SK-N-SH (cell line): ENCODE results near the gene A2M. TPM values are rescaled to one million over a fixed set of nuclear protein-coding genes. Genes with fewer than 3 reads are reported as not detected.

Source experiments
- CTCF ChIA-PET: fragments of 300-600, 350-600 bp; formaldehyde crosslinking; extraction: SDS; loops from one replicate; lab custom pipeline; 2021; lab: Yijun Ruan, JAX
- POLR2A ChIA-PET: fragments of 350-600 bp; sonication (Branson Sonifier 250); formaldehyde crosslinking; extraction: SDS; loops from one replicate; lab custom pipeline; 2020; ENCODE audit warnings: antibody characterized with exemption, inconsistent platforms; lab: Yijun Ruan, JAX
- DNase-seq: peaks from one replicate; pipeline ENCODE4 v3.0.0; 2012
- H2AFZ ChIP-seq: fragments of 200-600 bp; sonication (generic); 2 replicates; pipeline ENCODE4 v1.8.1; 2016; ENCODE audit warnings: antibody characterized with exemption, mild to moderate bottlenecking, low read depth
- H3F3A ChIP-seq: fragments of 200-600 bp; sonication (generic); replicated peaks from 2 replicates; pipeline ENCODE3; 2016; ENCODE audit warnings: antibody characterized with exemption, mild to moderate bottlenecking; ENCODE audit not compliant: insufficient read depth
- H3K27ac ChIP-seq, 2 experiments: fragments of 200-500 bp in 1 of 2; fragments of 200-600 bp in 1 of 2; sonication (Bioruptor generic) in 1 of 2; sonication (generic), shearing (Covaris generic) in 1 of 2; 2 replicates each; pipeline versions ENCODE4 v1.5.1 to v1.6.1; 2014 to 2016; ENCODE audit warnings: low read depth in 2 of 2, inconsistent platforms in 1 of 2, low read length in 1 of 2, mild to moderate bottlenecking in 1 of 2, mixed read lengths in 1 of 2
- H3K27me3 ChIP-seq: fragments of 200-600 bp; sonication (generic), shearing (Covaris generic); 2 replicates; pipeline ENCODE4 v1.6.1; 2016; ENCODE audit warnings: mixed run types; ENCODE audit not compliant: insufficient read depth
- H3K36me3 ChIP-seq, 2 experiments: fragments of 200-500 bp in 1 of 2; fragments of 200-600 bp in 1 of 2; sonication (Bioruptor generic) in 1 of 2; sonication (generic) in 1 of 2; replicated peaks in 1 of 2; 2 replicates each; pipeline versions ENCODE3 to v1.5.1; 2014 to 2016; ENCODE audit warnings: low read length in 1 of 2, mild to moderate bottlenecking in 1 of 2; ENCODE audit not compliant: insufficient read depth in 2 of 2, control insufficient read depth in 1 of 2
- H3K4me1 ChIP-seq, 2 experiments: fragments of 200-500 bp in 1 of 2; fragments of 200-600 bp in 1 of 2; sonication (Bioruptor generic) in 1 of 2; sonication (generic), shearing (Covaris generic) in 1 of 2; 2 replicates each; pipeline versions ENCODE4 v1.5.1 to v1.6.1; 2014 to 2016; ENCODE audit warnings: low read depth in 1 of 2, low read length in 1 of 2, mixed run types in 1 of 2; ENCODE audit not compliant: insufficient read depth in 2 of 2, control insufficient read depth in 1 of 2
- H3K4me2 ChIP-seq: fragments of 200-600 bp; sonication (generic), shearing (Covaris generic); 2 replicates; pipeline ENCODE4 v1.6.1; 2017; ENCODE audit warnings: mixed run types
- H3K4me3 ChIP-seq, 2 experiments: fragments of 200-500 bp in 1 of 2; fragments of 200-600 bp in 1 of 2; sonication (Bioruptor generic) in 1 of 2; sonication (generic), shearing (Covaris generic) in 1 of 2; 2 replicates each; pipeline versions ENCODE4 v1.5.1 to v1.8.1; 2014 to 2016; ENCODE audit warnings: low read depth in 2 of 2, inconsistent platforms in 1 of 2, low read length in 1 of 2, mild to moderate bottlenecking in 1 of 2, mixed read lengths in 1 of 2, moderate library complexity in 1 of 2
- H3K79me2 ChIP-seq: fragments of 200-600 bp; sonication (generic); 2 replicates; pipeline ENCODE4 v1.8.1; 2017; ENCODE audit warnings: mild to moderate bottlenecking; ENCODE audit not compliant: insufficient read depth
- H3K9ac ChIP-seq: fragments of 200-600 bp; sonication (generic); 2 replicates; pipeline ENCODE4 v1.6.1; 2017; ENCODE audit warnings: mixed run types
- H3K9me2 ChIP-seq: fragments of 200-600 bp; sonication (generic); 2 replicates; pipeline ENCODE4 v1.6.1; 2017; ENCODE audit warnings: mixed run types
- H3K9me3 ChIP-seq: fragments of 200-600 bp; sonication (generic); 2 replicates; pipeline ENCODE4 v1.6.1; 2017; ENCODE audit warnings: mixed run types, mild to moderate bottlenecking, moderate library complexity
- H4K20me1 ChIP-seq: fragments of 200-600 bp; sonication (generic); 2 replicates; pipeline ENCODE4 v1.6.1; 2017; ENCODE audit warnings: mild to moderate bottlenecking, mixed run types; ENCODE audit not compliant: insufficient read depth
- CHD2 ChIP-seq: fragments of 150-350 bp; IDR thresholded peaks from 2 replicates; pipeline ENCODE4 v1.6.1; 2018; ENCODE audit warnings: low read length; ENCODE audit not compliant: partially characterized antibody
- CTCF ChIP-seq: fragments of 200-600 bp; sonication (generic); IDR thresholded peaks from 2 replicates; pipeline ENCODE4 v1.6.1; 2017; ENCODE audit warnings: antibody characterized with exemption, mild to moderate bottlenecking, moderate library complexity
- FOSL2 ChIP-seq: IDR thresholded peaks from 2 replicates; pipeline ENCODE4 v1.4.0; 2012; ENCODE audit warnings: low read depth, mild to moderate bottlenecking, moderate library complexity, borderline replicate concordance
- FOXJ3 ChIP-seq: sonication (generic); formaldehyde crosslinking; IDR thresholded peaks from 2 replicates; pipeline ENCODE4 v1.5.1; 2020; ENCODE audit warnings: mild to moderate bottlenecking, missing genetic modification reagents
- GABPA ChIP-seq: IDR thresholded peaks from 2 replicates; pipeline ENCODE4 v1.4.0; 2012; ENCODE audit warnings: low read depth, mild to moderate bottlenecking
- JUND ChIP-seq: IDR thresholded peaks from 2 replicates; pipeline ENCODE4 v1.4.0; 2012
- MXI1 ChIP-seq: IDR thresholded peaks from 2 replicates; pipeline ENCODE4 v1.6.1; 2012; ENCODE audit warnings: mild to moderate bottlenecking, low read depth, low read length, improper control_type of control experiment
- RFX5 ChIP-seq: IDR thresholded peaks from 2 replicates; pipeline ENCODE4 v1.6.1; 2012; ENCODE audit warnings: mild to moderate bottlenecking, improper control_type of control experiment, low read length
- RXRA ChIP-seq: IDR thresholded peaks from 2 replicates; pipeline ENCODE4 v1.4.0; 2012; ENCODE audit warnings: low read depth, mild to moderate bottlenecking, borderline replicate concordance
- SIN3A ChIP-seq: IDR thresholded peaks from 2 replicates; pipeline ENCODE4 v1.6.1; 2012; ENCODE audit warnings: low read depth, mild to moderate bottlenecking, low read length, moderate library complexity, borderline replicate concordance
- TCF12 ChIP-seq: IDR thresholded peaks from 2 replicates; pipeline ENCODE4 v1.4.0; 2012
- YY1 ChIP-seq: IDR thresholded peaks from 2 replicates; pipeline ENCODE4 v1.4.0; 2012; ENCODE audit warnings: low read depth, mild to moderate bottlenecking
- WGBS: methylation state at CpG from one replicate; pipeline ENCODE4 v1.1.6; 2017; ENCODE audit warnings: low lambda C conversion rate; 5-methylcytosine and 5-hydroxymethylcytosine counted together
- polyA plus RNA-seq, 3 experiments: library from polyadenylated mRNA; depleted of rRNA; stranded (reverse); fragments of >200 nt; gene quantifications; 2 replicates each; pipeline ENCODE4 v1.2.3, GENCODE V29; 2012
- TF ChIP-seq, protein P1 (sequence below): IDR thresholded peaks from 2 replicates; pipeline ENCODE4 v1.4.0; 2012; ENCODE audit warnings: low read depth, borderline replicate concordance
- TF ChIP-seq, protein P2 (sequence below): fragments of 150-350 bp; IDR thresholded peaks from 2 replicates; pipeline ENCODE4 v1.6.1; 2017; ENCODE audit warnings: antibody characterized with exemption, low read length, low read depth, borderline replicate concordance

Gene A2M
- polyA plus RNA-seq, 1 of the 3 experiments (the other 2 are of a cell fraction), result not detected

- DNase-seq, result no peak
- no peaks in the 10 kb centered on the region for H3K4me1 ChIP-seq
- TF ChIP-seq SIN3A, result no peak
- no peak for TF ChIP-seq MXI1
- TF ChIP-seq YY1, result no peak
- TF ChIP-seq CHD2, result no peak
- no peak for TF ChIP-seq CTCF
- TF ChIP-seq TCF12, result no peak
- no peak for TF ChIP-seq FOXJ3 (CRISPR knock-in tag)
- no peak for TF ChIP-seq RXRA
- TF ChIP-seq RFX5, result no peak
- TF ChIP-seq, protein P1, sequence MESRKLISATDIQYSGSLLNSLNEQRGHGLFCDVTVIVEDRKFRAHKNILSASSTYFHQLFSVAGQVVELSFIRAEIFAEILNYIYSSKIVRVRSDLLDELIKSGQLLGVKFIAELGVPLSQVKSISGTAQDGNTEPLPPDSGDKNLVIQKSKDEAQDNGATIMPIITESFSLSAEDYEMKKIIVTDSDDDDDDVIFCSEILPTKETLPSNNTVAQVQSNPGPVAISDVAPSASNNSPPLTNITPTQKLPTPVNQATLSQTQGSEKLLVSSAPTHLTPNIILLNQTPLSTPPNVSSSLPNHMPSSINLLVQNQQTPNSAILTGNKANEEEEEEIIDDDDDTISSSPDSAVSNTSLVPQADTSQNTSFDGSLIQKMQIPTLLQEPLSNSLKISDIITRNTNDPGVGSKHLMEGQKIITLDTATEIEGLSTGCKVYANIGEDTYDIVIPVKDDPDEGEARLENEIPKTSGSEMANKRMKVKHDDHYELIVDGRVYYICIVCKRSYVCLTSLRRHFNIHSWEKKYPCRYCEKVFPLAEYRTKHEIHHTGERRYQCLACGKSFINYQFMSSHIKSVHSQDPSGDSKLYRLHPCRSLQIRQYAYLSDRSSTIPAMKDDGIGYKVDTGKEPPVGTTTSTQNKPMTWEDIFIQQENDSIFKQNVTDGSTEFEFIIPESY, result no peak
- TF ChIP-seq JUND, result no peak
- TF ChIP-seq, protein P2, sequence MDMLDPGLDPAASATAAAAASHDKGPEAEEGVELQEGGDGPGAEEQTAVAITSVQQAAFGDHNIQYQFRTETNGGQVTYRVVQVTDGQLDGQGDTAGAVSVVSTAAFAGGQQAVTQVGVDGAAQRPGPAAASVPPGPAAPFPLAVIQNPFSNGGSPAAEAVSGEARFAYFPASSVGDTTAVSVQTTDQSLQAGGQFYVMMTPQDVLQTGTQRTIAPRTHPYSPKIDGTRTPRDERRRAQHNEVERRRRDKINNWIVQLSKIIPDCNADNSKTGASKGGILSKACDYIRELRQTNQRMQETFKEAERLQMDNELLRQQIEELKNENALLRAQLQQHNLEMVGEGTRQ, result no peak
- TF ChIP-seq FOSL2, result no peak
- no peak for TF ChIP-seq GABPA
- TF ChIP-seq, all 33 proteins: peak for 0
- Histone ChIP-seq H3F3A (no peaks in the 10 kb centered on the region), H3K4me2 (no peak overlapping the region), H3K79me2 (no peaks in the 10 kb centered on the region), H3K27me3 (no peaks in the 10 kb centered on the region), H3K9ac (no peak overlapping the region), H3K4me3 (no peak overlapping the region), H2AFZ (no peak overlapping the region), H4K20me1 (no peaks in the 10 kb centered on the region), H3K9me3 (no peaks in the 10 kb centered on the region), H3K9me2 (no peaks in the 10 kb centered on the region), H3K36me3 (no peaks in the 10 kb centered on the region), H3K27ac (no peak overlapping the region)
- 27% methylated on average over 10 of the region's 10 CpGs for WGBS
- POLR2A ChIA-PET, result no interaction called here
- CTCF ChIA-PET, result interaction anchor here (1.1 kb wide), 1 partner anchor 25 kb away, joined by 3 read pairs; no protein-coding TSS in a partner anchor
Observed at GRCh38 chr12:9074484-9075137, 41.1 kb downstream of the A2M start.
